Measurements from ENCODE around the gene RICTOR.

The RICTOR gene

DNA sequence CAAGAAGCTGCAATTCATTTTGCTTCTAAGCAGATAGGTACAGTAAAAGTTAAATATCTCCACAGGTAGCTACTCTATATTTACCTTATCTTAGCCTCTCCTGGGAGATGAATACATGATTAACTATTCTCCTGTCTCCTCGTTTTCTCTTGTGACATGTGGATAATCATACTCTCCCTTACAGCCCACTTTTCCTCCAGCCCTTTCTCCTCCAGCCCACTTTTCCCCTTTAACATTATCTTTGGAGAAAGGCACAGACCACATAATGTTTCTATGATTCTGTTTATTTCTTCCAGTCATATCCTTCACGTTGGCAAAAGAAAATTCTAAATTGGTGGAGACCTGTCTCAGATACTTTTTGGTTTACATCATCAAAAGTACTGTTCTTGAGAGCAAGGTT is 144.4 kb downstream of the RICTOR start:
- DNase-seq: no peak

DNA sequence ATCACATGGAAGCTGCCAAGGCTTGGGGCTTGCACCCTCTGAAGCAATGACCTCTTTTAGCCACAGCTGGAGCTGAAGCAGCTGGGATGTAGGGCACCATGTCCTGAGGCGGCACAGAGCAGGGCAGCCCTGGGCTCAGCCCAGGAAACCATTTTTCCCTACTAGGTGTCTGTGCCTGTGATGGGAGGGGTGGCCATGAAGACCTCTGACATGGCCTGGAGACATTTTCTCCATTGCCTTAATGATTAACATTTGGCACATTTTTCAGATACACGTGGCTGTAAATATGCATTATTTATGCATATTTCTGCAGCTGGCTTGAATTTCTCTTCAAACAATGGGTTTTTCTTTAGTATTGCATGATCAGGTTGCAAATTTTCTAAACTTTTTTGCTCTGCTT is 146.7 kb downstream of the RICTOR start:
- DNase-seq: no peak

DNA sequence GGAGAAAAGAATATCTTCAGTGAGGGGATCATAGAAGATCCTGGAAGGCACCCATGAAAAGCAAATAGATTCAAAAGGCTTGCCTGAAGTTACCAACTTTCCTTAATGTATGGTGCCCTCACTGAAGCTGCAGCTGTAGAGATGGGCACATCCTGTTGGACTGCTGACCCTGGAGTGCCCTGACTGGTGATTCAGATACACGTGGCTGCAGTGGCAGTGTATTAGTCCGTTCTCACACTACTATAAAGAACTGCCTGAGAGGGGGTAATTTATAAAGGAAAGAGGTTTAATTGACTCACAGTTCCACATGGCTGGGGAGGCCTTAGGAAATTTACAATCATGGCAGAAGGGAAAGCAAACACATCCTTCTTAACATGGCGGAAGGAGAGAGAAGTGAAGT is 148.1 kb downstream of the RICTOR start:
- DNase-seq: no peak

DNA sequence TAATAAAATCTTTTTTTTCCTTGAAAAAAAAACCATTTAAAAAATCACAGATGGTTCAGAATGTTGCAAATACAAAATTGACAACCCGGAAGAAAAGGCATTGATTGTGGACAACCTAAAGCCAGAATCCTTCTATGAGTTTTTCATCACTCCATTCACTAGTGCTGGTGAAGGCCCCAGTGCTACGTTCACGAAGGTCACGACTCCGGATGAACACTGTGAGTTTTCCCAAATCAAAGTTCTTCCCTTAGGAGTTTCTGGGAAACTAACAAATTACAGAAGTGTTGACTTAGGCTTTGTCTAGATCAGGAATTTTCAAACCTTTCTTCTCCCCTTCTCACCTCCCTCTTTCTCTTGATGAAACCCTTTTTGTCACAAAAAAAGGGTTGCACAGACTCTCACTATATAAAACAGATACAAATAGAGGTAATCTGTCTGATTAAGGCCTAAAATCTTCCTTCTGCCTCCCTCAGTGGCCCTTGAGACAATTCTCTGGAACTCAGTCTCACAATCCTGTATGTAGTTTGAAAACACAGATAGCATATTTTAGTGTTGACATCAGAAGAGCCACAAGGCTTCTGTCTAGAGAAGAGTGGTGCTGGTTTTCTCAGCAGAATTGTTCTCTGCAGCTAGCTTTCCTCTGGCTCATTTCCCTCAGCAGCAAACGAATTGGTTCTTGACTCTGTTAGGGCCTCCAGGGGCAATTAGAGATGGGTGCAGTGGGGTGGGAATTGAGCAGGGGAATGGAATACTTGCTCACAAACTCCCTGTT is 148.9 kb downstream of the RICTOR start:
- DNase-seq: no peak

DNA sequence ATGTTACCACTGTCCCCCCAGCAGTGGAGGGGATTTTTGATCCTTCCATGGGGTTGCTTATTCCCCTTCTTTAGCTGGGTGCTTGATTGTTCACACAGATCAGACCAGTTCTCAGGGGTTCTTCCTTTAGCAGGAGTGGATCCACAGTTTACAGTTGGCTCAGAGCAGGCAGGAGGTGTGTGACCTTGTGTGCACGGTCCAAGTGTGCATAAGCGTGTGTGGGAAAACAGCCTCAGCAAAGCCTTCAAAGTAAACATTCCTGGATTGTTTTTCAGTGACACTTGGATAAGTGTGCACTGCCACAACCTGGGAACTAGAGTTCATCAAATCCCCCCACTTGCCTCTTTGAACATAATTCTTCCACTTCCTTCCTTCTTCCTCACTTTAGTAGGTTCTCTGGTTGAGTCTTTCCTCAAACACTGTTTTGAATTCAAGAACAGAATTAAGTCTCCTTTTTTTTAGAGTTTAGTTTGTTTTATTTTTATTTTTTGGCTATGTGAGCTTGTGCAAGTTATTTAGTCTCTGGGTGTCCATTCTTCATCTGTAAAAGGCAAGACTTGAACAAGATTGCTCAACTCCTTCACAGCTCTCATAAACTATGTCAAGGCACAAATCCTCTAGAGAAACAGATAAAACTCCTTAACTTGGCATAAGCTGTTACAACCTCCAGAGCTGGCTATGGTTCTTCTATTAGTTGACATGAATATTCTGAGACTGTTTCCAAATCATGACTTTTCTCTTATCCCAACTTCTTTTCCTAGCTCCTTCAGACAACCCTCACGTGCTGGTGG is 150.3 kb downstream of the RICTOR start:
- DNase-seq: no peak

DNA sequence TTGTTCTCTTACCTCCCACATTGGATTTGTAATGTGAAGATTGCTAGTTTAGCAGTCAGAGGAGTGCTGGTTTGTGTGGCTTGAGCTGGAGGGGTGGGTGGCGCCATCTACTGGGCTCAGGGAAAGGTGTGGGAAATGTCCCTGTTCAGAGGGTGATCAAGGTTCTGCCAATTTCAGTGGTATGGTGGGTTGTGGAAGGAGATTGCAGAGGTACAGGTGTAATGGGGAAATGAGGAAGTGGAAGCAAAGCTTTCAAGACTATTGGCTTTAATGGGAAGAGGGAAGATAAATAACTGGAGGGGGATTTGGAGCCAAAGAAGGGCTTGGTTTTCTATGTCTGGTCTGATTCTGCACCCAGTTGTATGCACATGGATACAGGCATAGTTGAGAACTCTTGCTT is 152.0 kb downstream of the RICTOR start:
- peak; percentile 31 to 45 for DNase-seq

DNA sequence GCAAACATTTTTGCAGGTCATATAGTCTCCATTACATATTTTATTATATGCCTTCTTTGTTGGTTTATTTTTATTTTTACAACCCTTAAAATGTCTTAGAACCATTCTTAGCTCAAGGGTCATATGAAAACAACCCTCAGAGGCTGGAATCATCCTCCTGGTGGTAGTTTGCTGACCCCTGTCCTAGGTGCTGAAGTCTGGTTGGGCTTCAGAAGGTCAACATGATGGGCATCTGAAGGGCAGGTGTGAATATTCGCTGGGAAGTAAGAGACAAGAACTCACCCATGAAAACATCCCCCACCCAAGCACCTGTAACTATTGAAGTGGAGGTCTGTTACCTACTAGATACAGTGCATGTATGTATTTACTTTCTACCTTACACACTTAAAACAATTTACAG is 153.0 kb downstream of the RICTOR start:
- no peak for DNase-seq

DNA sequence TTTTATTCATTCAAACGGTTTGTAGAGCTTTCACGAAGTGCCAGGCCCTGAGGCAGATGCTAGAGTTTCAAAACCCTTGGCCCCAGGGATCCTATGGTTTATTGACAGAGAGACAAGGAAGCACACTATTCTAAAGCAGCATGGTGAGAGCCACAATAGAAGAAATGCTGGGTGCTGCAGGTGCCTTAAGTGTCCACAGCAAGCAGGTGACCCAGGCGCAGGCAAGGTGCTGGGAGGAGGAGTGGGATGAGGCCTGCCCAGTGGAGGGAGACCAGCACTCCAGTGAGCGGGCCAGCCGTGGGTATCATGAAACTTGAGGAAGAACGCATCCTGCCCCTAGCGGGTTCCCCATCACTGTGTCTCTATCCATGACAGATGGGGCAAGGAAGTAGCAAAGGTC is 157.4 kb downstream of the RICTOR start:
- no peak for DNase-seq

DNA sequence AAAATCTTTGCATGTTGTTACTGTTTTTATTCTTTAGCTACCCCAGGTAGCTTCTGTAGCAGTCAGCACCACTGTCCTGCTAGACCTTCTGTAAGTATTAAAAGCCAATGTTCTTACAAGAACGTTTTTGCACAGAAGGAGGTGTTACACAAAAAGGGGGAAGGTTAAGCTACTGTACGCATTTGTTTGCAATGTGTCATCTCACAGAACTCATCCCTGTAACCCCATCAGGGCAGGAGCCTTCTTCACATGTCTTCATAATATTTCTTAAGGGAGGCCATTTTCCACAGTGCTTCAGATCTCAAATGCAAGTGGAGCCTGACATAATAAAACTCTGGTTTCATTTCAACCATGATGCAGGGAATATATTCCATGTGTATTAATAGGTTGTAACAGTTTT is 160.5 kb downstream of the RICTOR start:
- DNase-seq: no peak

DNA sequence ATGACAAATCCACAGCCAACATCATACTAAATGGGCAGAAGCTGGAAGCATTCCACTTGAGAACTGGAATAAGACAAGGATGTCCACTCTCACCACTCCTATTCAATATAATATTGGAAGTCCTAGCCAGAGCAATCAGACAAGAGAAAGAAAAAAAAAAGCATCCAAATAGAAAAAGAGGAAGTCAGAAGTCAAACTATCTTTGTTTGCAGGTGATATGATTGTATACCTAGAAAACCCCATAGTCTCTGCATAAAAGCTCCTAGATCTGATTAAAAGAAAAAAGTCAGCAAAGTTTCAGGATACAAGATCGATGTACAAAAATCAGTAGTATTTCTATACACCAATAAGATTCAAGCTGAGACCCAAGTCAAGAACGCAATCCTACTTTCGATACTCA is 162.3 kb downstream of the RICTOR start:
- no peak for DNase-seq

DNA sequence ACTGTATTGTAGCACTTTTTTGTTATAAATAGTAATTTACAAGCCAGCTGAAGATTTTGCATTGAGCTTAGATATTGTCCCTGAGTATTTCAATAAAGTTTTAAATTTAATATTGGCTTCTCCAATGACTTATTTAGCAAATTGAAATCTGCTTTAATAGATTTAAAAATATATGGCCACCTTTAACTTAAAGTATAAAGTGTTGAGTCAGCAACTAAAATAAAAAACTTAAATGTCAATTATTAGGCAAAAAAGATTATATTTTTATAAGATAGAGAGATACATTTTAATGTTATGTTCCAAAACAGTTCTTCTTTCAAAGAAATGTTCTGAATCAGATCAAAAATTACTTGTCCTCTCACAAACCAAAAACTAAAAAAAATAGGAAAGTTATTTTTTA is 167.7 kb downstream of the RICTOR start:
- DNase-seq: no peak

DNA sequence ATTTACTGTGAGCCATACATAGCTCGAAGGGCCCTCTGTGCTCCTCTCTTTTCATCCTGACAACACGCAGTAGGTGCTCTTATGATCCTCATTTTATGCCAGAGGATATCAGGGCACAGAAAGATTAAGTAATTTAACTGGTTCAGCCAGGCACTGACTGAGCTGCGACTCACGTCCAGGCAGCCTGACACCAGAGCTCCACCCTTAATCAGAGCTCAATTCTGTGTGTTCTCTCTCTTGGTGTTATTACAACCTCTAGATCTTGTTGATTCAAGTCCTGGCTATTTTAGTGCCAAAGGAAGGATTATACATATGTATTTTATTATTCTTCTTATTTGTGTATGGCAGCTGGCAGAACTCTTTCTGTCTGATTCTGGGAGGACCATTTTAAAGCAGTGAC is 168.7 kb downstream of the RICTOR start:
- DNase-seq: no peak

DNA sequence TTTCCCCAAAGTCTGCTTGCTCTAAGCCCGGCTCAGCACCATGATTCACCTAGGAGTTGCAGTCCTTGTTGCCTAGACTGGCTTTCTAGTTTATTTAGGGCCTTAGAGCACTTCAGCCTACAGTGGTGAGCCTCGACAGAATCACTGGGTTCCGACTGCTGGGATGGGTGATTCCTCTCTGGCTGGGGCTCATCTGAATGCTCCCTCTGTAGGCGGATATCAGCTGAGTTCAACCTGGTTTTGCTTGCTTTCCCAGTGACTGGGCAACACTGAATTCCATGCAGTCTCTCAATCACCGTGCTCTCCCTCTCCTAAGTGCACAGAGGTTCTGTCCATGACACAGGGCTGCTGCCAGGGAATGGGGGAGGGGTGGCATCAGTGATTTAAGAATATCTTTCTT is 174.3 kb downstream of the RICTOR start:
- no peak for DNase-seq

DNA sequence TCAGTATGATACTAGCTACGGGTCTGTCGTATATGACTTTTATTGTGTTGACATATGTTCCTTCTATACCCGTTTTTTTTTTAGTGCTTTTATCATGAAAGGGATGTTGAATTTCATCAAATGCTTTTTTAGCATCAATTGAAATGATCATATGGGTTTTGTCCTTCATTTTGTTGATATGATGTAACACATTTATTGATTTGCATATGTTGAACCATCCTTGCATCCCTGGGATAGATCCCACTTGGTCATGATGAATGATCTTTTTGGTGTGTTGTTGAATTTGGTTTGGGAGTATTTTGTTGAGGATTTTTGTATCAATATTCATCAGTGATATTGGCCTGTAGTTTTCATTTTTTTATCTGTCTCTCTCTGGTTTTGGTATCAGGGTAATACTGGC is 177.4 kb downstream of the RICTOR start:
- no peak for DNase-seq

DNA sequence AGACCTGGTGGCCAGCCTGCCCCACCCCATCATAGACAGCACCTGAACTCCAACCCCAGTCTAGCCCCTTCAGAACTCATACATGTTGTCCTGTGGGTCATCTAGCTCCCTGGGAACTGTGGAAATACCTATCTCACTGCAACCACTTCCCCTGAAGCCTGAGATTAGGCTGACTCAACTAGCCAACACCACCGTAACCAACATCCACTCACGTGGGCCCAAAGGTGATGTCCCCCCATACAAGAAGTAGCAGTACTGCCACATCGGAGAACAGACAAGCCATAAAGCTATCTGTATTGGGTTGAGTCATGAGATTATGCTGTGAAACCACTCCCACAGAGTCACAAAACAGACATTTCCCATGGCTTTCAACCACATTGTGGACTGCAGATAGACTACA is 181.8 kb downstream of the RICTOR start:
- DNase-seq: no peak

DNA sequence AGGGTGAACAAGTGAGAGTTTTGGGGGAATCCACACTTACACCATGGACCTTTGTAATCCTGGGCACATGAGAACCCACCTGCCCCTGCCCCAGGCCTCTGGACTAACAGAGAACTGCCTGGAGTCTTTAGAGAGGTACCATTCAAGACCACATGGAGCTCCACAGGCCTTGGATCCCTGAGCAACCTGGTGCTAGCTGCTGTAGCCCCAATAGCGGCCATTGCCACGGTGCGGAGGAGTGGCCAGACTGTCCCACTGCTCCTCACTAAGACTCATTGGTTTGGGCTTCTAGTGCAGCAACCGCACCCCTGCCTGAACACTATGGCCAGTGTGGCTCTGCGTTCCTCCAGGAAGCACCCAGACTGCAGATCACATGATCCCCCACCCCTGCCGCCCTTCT is 182.6 kb downstream of the RICTOR start:
- DNase-seq: no peak

DNA sequence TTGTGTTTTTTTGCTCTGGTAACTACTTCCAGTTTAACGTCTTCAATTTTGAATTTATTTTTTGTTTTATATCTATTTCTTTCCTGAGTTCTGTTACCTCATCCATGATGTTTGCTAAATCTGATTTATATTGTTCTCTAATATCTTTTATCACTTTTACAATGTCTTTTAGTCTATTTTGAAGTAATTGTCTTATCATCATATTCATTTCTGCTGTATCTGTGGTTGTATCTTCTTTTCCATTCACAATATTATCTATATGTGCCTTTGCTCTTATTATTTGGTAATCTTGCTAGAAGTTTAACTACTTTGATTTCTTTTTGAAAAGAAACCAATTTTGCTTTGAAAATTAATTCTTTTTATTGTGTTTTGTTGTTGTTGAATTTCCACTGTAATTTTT is 184.8 kb downstream of the RICTOR start:
- no peak for DNase-seq

DNA sequence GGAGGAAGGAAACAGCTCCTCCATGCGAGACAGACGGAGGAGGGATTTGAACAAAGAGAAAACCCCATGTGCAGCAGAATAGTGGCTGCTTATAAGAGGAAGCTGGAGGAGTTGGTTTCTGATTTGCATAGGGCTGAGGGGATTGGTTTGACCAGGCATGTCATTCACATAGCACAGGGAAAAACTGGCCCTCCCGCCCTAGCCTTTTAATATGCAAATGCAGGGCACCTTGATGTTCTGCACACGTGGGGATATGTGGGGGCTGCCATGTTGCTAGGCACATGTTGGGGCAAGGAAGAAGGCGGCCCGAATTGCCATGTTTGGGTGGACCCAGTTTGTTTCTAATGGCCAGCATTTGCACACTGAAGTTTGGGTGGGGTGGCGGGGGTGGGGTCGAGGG is 186.2 kb downstream of the RICTOR start:
- no peak for DNase-seq

All from stimulated activated CD4-positive, alpha-beta T cell treated with anti-CD3 and anti-CD28 coated beads, Interleukin-2, amount 100 ng/mL, for 48 hours (primary cell).